IPS-NIHi7 (cell line): ENCODE results near the gene VTI1A.
"Not testable (repeated sequence)": the region's sequence is repeated elsewhere in the genome, so short reads cannot be mapped to it uniquely, and the experiment has no call there.

Experiments
- DNase-seq: peaks from one replicate; pipeline ENCODE4 v3.0.0; 2012; ENCODE audit warnings: mixed read lengths; ENCODE audit errors: extremely low spot score

VTI1A gene

GRCh38 chr10:112721080-112721698 lies 274.2 kb downstream of the VTI1A start:
- peak; percentile 52 for DNase-seq

GRCh38 chr10:112722758-112723157 lies 275.7 kb downstream of the VTI1A start:
- no peak for DNase-seq

- no peak for DNase-seq
These were observed 276.9 kb downstream of the VTI1A start for GRCh38 chr10:112723876-112724275.

GRCh38 chr10:112724404-112724991 lies 277.5 kb downstream of the VTI1A start:
- DNase-seq = no peak

GRCh38 chr10:112728118-112728883 lies 281.3 kb downstream of the VTI1A start:
- no peak for DNase-seq

- DNase-seq = no peak
These were observed 282.0 kb downstream of the VTI1A start for GRCh38 chr10:112728997-112729396.

- DNase-seq = not testable (repeated sequence)
These were observed 284.4 kb downstream of the VTI1A start for GRCh38 chr10:112731450-112731849.

- no peak for DNase-seq
These were observed 285.4 kb downstream of the VTI1A start for GRCh38 chr10:112732277-112732921.

- DNase-seq = no peak
These were observed 288.2 kb downstream of the VTI1A start for GRCh38 chr10:112735041-112735695.

- no peak for DNase-seq
These were observed 291.9 kb downstream of the VTI1A start for GRCh38 chr10:112738606-112739591.

- DNase-seq = no peak
These were observed 292.8 kb downstream of the VTI1A start for GRCh38 chr10:112739592-112740353.

- no peak for DNase-seq
These were observed 294.9 kb downstream of the VTI1A start for GRCh38 chr10:112741830-112742402.

GRCh38 chr10:112744181-112745096 lies 297.4 kb downstream of the VTI1A start:
- no peak for DNase-seq

- DNase-seq = no peak
These were observed 299.3 kb downstream of the VTI1A start for GRCh38 chr10:112746329-112746728.

GRCh38 chr10:112750427-112751167 lies 303.6 kb downstream of the VTI1A start:
- no peak for DNase-seq

GRCh38 chr10:112751651-112752050 lies 304.6 kb downstream of the VTI1A start:
- no peak for DNase-seq

- DNase-seq = no peak
These were observed 305.3 kb downstream of the VTI1A start for GRCh38 chr10:112752288-112752687.

- DNase-seq = no peak
These were observed 307.0 kb downstream of the VTI1A start for GRCh38 chr10:112753961-112754411.
